K562 (cell line): ENCODE data around the gene LYPD4. TPM values are rescaled to one million over a fixed set of nuclear protein-coding genes. Genes with fewer than 3 reads are reported as not detected.
A peak's percentile ranks its signal among the peaks of the same experiment; 100 is the strongest.

Experiments
- ATF6 ChIP-seq: sonication (generic); formaldehyde crosslinking; IDR thresholded peaks from 2 replicates; pipeline ENCODE4 v1.4.0; 2020; ENCODE audit warnings: mild to moderate bottlenecking, missing genetic modification reagents
- C11orf30 ChIP-seq: fragments of 450-650 bp; IDR thresholded peaks from 2 replicates; pipeline ENCODE4 v1.6.1; 2016; ENCODE audit warnings: low read depth, mild to moderate bottlenecking
- ETS1 ChIP-seq: conservative IDR thresholded peaks from 2 replicates; pipeline ENCODE4 v1.6.1; 2011; ENCODE audit warnings: low read depth, mild to moderate bottlenecking, low read length; ENCODE audit not compliant: control insufficient read depth
- HMG20A ChIP-seq: fragments of 450-650 bp; formaldehyde crosslinking; conservative IDR thresholded peaks from 2 replicates; pipeline ENCODE4 v1.4.0; 2020; ENCODE audit warnings: mild to moderate bottlenecking, mixed read lengths
- PHB2 ChIP-seq: fragments of 450-650 bp; IDR thresholded peaks from 2 replicates; pipeline ENCODE4 v1.6.1; 2017; ENCODE audit warnings: low read depth
- POLR3A ChIP-seq: IDR thresholded peaks from 2 replicates; pipeline ENCODE4 v1.6.1; 2011; ENCODE audit warnings: borderline replicate concordance, mild to moderate bottlenecking, moderate library complexity; ENCODE audit not compliant: insufficient read length, insufficient read depth; ENCODE audit errors: extremely low read depth
- RAD21 ChIP-seq, 2 experiments: fragments of 250-450 bp in 1 of 2; fragments of 450-650 bp in 1 of 2; sonication (Bioruptor Pico) in 1 of 2; formaldehyde crosslinking in 1 of 2; IDR thresholded peaks in 1 of 2; conservative IDR thresholded peaks in 1 of 2; 2 replicates each; pipeline versions ENCODE4 v1.4.0 to v1.8.0; 2020 to 2022; ENCODE audit warnings: mild to moderate bottlenecking in 2 of 2, moderate library complexity in 1 of 2
- RBBP5 ChIP-seq: fragments of 200-600 bp; sonication (generic); IDR thresholded peaks from 2 replicates; pipeline ENCODE4 v1.6.1; 2012; ENCODE audit warnings: borderline replicate concordance, mild to moderate bottlenecking, low read length, control low read depth, inconsistent platforms; ENCODE audit not compliant: insufficient read depth, poor library complexity, severe bottlenecking
- SLC30A9 ChIP-seq: fragments of 250-450 bp; sonication (Bioruptor Pico); IDR thresholded peaks from 2 replicates; pipeline ENCODE4 v1.8.0; 2022; ENCODE audit warnings: mild to moderate bottlenecking, moderate library complexity
- TBP ChIP-seq: optimal IDR thresholded peaks from 2 replicates; pipeline ENCODE3; 2011; ENCODE audit warnings: low read depth, low read length, improper control_type of control experiment
- TFAM ChIP-seq: fragments of 250-450 bp; sonication (Bioruptor Pico); conservative IDR thresholded peaks from 2 replicates; pipeline ENCODE4 v1.5.0; 2021; ENCODE audit warnings: mild to moderate bottlenecking, moderate library complexity
- ZFP36 ChIP-seq: fragments of 150-350 bp; IDR thresholded peaks from 2 replicates; pipeline ENCODE4 v1.6.1; 2018; ENCODE audit warnings: low read length, low read depth; ENCODE audit not compliant: partially characterized antibody
- ZNF146 ChIP-seq: IDR thresholded peaks from one replicate; pipeline ENCODE4 v1.6.1; 2018; ENCODE audit warnings: missing compliant biosample characterization; ENCODE audit not compliant: unreplicated experiment
- ZNF232 ChIP-seq: sonication (generic); formaldehyde crosslinking; IDR thresholded peaks from 2 replicates; pipeline ENCODE4 v1.8.0; 2022; ENCODE audit warnings: mild to moderate bottlenecking, missing genetic modification reagents
- ZNF589 ChIP-seq: fragments of 200-800 bp; sonication (Bioruptor generic); IDR thresholded peaks from 2 replicates; pipeline ENCODE4 v1.6.1; 2016; ENCODE audit warnings: low read depth, missing genetic modification characterization, missing compliant biosample characterization
- ZNF778 ChIP-seq: fragments of 450-650 bp; formaldehyde crosslinking; IDR thresholded peaks from 2 replicates; pipeline ENCODE4 v1.4.0; 2020; ENCODE audit warnings: mild to moderate bottlenecking, moderate library complexity
- polyA plus RNA-seq, 8 experiments: library from polyadenylated mRNA; depleted of rRNA in 4 of 8; stranded (reverse) in 5 of 8; unstranded in 3 of 8; fragments of >200 nt; fragmentation: Nextera tagmentation in 2 of 8; fragmentation: Illumina TruSeq in 1 of 8; extraction: Ambion mirVana in 2 of 8; extraction: Trizol in 1 of 8; gene quantifications; 2 replicates each; pipeline versions ENCODE4 v1.2.1 to v1.2.3, GENCODE V29; 2011 to 2014; ENCODE audit warnings: inconsistent platforms in 1 of 8, missing spikeins in 1 of 8
- total RNA-seq, 7 experiments: library from RNA; depleted of rRNA in 6 of 7; stranded (reverse); fragments of >200 nt in 6 of 7; fragmentation: Illumina TruSeq in 2 of 7; extraction: Trizol in 2 of 7; gene quantifications; 2 replicates each; pipeline versions ENCODE4 v1.2.1 to v1.2.3, GENCODE V29; 2011 to 2021; ENCODE audit warnings: low replicate concordance in 1 of 7
- TF ChIP-seq, protein P1 (sequence below): sonication (generic); formaldehyde crosslinking; IDR thresholded peaks from 2 replicates; pipeline ENCODE4 v1.5.0; 2020; ENCODE audit warnings: missing genetic modification reagents
- TF ChIP-seq, protein P2 (sequence below): fragments of 250-450 bp; sonication (Bioruptor Pico); IDR thresholded peaks from 2 replicates; pipeline ENCODE4 v1.5.1; 2021; ENCODE audit warnings: mild to moderate bottlenecking
- TF ChIP-seq, protein P3 (sequence below): sonication (generic); formaldehyde crosslinking; IDR thresholded peaks from 2 replicates; pipeline ENCODE4 v1.9.0; 2022; ENCODE audit warnings: mild to moderate bottlenecking, missing genetic modification reagents

Gene LYPD4
- total and polyA plus RNA-seq, 9 of the 15 experiments (the other 6 are each of a cell fraction or from before 2014, with no cell fraction given): 0.11 TPM; not detected in 8

- TF ChIP-seq RBBP5 (peak; percentile 14), ATF6 (CRISPR knock-in tag) (no peak), HMG20A (CRISPR knock-in tag) (no peak), TBP (no peak), ZNF778 (CRISPR knock-in tag) (no peak), ETS1 (0 out of 2 replicates have a peak, but pooled peaks have one; percentile 10), SLC30A9 (CRISPR knock-in tag) (no peak), ZFP36 (no peak), RAD21 (CRISPR knock-in tag; conservative IDR thresholded peaks at IDR 0.05 in 1 of 2, IDR thresholded peaks at IDR 0.05 in 1 of 2) (no peak), ZNF589 (CRISPR knock-in tag) (no peak), TFAM (CRISPR knock-in tag) (no peak), POLR3A (no peak), PHB2 (no peak), C11orf30 (no peak), ZNF232 (CRISPR knock-in tag) (no peak), ZNF146 (CRISPR knock-in tag) (no peak)
- TF ChIP-seq, protein P1, sequence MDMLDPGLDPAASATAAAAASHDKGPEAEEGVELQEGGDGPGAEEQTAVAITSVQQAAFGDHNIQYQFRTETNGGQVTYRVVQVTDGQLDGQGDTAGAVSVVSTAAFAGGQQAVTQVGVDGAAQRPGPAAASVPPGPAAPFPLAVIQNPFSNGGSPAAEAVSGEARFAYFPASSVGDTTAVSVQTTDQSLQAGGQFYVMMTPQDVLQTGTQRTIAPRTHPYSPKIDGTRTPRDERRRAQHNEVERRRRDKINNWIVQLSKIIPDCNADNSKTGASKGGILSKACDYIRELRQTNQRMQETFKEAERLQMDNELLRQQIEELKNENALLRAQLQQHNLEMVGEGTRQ (CRISPR knock-in tag): no peak
- TF ChIP-seq, protein P2, sequence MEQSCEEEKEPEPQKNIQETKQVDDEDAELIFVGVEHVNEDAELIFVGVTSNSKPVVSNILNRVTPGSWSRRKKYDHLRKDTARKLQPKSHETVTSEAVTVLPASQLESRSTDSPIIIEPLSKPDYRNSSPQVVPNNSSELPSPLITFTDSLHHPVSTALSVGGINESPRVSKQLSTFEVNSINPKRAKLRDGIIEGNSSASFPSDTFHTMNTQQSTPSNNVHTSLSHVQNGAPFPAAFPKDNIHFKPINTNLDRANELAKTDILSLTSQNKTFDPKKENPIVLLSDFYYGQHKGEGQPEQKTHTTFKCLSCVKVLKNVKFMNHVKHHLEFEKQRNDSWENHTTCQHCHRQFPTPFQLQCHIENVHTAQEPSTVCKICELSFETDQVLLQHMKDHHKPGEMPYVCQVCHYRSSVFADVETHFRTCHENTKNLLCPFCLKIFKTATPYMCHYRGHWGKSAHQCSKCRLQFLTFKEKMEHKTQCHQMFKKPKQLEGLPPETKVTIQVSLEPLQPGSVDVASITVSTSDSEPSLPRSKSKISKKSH (CRISPR knock-in tag): no peak
- TF ChIP-seq, protein P3, sequence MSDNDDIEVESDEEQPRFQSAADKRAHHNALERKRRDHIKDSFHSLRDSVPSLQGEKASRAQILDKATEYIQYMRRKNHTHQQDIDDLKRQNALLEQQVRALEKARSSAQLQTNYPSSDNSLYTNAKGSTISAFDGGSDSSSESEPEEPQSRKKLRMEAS: peak; percentile 2
Observed at GRCh38 chr19:41860419-41861115, 16.1 kb upstream of the LYPD4 start (continued).
